BE2C (cell line): ENCODE results near the gene TASP1.

Experiments used
- DNase-seq: peaks from one replicate; pipeline ENCODE4 v3.0.0-alpha.2; 2020
- H3K27me3 ChIP-seq: fragments of 250-450 bp; sonication (Bioruptor Pico); 2 replicates; pipeline ENCODE4 v1.5.1; 2020; ENCODE audit warnings: mild to moderate bottlenecking
- H3K36me3 ChIP-seq: fragments of 250-450 bp; sonication (Bioruptor Pico); 2 replicates; pipeline ENCODE4 v1.5.1; 2020; ENCODE audit warnings: mild to moderate bottlenecking
- H3K4me1 ChIP-seq: fragments of 250-450 bp; sonication (Bioruptor Pico); 2 replicates; pipeline ENCODE4 v1.5.1; 2020
- H3K4me3 ChIP-seq: 2 replicates; pipeline ENCODE4 v1.5.1; 2011; ENCODE audit warnings: low read depth, low read length
- H3K9me3 ChIP-seq: fragments of 250-450 bp; sonication (Bioruptor Pico); 2 replicates; pipeline ENCODE4 v1.5.1; 2020
- TF ChIP-seq, protein P1 (sequence below): IDR thresholded peaks from 2 replicates; pipeline ENCODE4 v1.5.1; 2012; ENCODE audit warnings: mild to moderate bottlenecking, low read depth, low read length

The TASP1 gene

GRCh38 chr20:13422637-13423036, 216.1 kb downstream of the TASP1 start:
- TF ChIP-seq, protein P1, sequence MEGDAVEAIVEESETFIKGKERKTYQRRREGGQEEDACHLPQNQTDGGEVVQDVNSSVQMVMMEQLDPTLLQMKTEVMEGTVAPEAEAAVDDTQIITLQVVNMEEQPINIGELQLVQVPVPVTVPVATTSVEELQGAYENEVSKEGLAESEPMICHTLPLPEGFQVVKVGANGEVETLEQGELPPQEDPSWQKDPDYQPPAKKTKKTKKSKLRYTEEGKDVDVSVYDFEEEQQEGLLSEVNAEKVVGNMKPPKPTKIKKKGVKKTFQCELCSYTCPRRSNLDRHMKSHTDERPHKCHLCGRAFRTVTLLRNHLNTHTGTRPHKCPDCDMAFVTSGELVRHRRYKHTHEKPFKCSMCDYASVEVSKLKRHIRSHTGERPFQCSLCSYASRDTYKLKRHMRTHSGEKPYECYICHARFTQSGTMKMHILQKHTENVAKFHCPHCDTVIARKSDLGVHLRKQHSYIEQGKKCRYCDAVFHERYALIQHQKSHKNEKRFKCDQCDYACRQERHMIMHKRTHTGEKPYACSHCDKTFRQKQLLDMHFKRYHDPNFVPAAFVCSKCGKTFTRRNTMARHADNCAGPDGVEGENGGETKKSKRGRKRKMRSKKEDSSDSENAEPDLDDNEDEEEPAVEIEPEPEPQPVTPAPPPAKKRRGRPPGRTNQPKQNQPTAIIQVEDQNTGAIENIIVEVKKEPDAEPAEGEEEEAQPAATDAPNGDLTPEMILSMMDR = no peak
- no peaks in the 10 kb centered on the region for H3K36me3 ChIP-seq
- DNase-seq = no peak
- H3K4me1 ChIP-seq = no peaks in the 10 kb centered on the region
- no peaks in the 10 kb centered on the region for H3K27me3 ChIP-seq
- H3K4me3 ChIP-seq = no peak overlapping the region
- no peaks in the 10 kb centered on the region for H3K9me3 ChIP-seq

GRCh38 chr20:13420625-13421024, 218.1 kb downstream of the TASP1 start:
- DNase-seq = no peak
- no peaks in the 10 kb centered on the region for H3K27me3 ChIP-seq
- H3K36me3 ChIP-seq = no peaks in the 10 kb centered on the region; the same call in 1 of the 2 replicates
- no peak overlapping the region for H3K4me3 ChIP-seq
- no peaks in the 10 kb centered on the region for H3K9me3 ChIP-seq
- TF ChIP-seq, protein P1 = no peak
- no peaks in the 10 kb centered on the region for H3K4me1 ChIP-seq

DNA sequence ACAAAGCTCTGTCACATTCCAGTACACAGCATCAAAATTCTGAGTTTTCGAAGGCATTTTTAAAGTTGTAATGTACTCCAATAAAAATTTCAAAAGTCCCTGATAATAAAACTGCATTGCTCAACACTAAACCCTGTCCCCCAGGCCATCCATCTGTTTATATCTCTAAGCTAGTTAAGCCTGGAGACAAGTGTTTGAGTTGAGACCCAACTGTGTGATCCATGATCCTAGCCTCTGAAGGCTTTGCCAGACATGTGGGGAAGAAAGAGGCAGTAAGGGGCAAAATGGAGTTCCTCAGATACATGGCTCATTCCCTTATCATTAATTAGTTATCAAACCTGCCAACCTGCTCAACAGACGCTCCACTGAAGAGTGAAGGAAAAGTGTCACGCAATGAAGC, 219.3 kb downstream of the TASP1 start:
- H3K9me3 ChIP-seq = no peaks in the 10 kb centered on the region
- no peaks in the 10 kb centered on the region for H3K27me3 ChIP-seq
- H3K4me1 ChIP-seq = no peaks in the 10 kb centered on the region
- no peak overlapping the region for H3K4me3 ChIP-seq
- TF ChIP-seq, protein P1 = no peak
- H3K36me3 ChIP-seq = no peaks in the 10 kb centered on the region; the same call in 1 of the 2 replicates
- no peak for DNase-seq

GRCh38 chr20:13418263-13419229, 220.2 kb downstream of the TASP1 start:
- H3K9me3 ChIP-seq = no peaks in the 10 kb centered on the region
- no peak overlapping the region for H3K4me3 ChIP-seq
- no peak for DNase-seq
- H3K4me1 ChIP-seq = no peaks in the 10 kb centered on the region
- H3K27me3 ChIP-seq = no peaks in the 10 kb centered on the region
- no peaks in the 10 kb centered on the region; the same call in 1 of the 2 replicates for H3K36me3 ChIP-seq
- TF ChIP-seq, protein P1 = no peak

DNA sequence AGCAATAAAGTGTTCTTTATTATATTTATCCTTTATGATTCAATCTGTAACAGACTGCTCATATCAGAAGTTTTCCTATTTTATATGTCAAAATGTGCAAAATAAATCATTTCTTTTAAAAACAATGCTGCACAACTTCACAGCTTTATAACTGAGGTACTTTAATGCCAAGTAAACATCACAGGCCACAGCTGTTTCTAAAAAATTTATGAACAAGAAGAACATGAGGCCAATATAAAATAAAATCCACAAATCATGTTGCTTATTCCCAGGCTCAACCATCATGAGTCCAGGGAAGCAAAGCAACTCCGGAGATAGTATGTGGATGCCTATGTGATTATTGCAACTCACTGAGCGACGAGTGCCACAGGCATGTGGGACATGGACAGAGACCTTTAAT, 222.2 kb downstream of the TASP1 start:
- Histone ChIP-seq H3K36me3 (no peaks in the 10 kb centered on the region; the same call in 1 of the 2 replicates), H3K4me1 (no peaks in the 10 kb centered on the region; the same call in 1 of the 2 replicates), H3K27me3 (no peaks in the 10 kb centered on the region), H3K4me3 (no peak overlapping the region), H3K9me3 (no peaks in the 10 kb centered on the region)
- no peak for DNase-seq
- TF ChIP-seq, protein P1 = no peak
